ENCODE results near the gene MRPS25. TPM values are rescaled to one million over a fixed set of nuclear protein-coding genes. Genes with fewer than 3 reads are reported as not detected.

Gene MRPS25
- total RNA-seq, 1 donor from 2014 or later: 60.2 TPM

- intact Hi-C loops (cut with DNase I): no loop called here
- Histone ChIP-seq H3K9me3 (no peaks in the 10 kb centered on the region), H3K36me3 (no peaks in the 10 kb centered on the region), H3K4me3 (no peak overlapping the region), H3K27ac (no peak overlapping the region), H3K4me1 (peaks cover 3% of the 10 kb centered on the region), H3K27me3 (no peaks in the 10 kb centered on the region)
- no peak for TF ChIP-seq CTCF (IDR thresholded peaks at IDR 0.05)
- DNase-seq: no peak
- ATAC-seq: no peak
These were observed 43.8 kb upstream of the MRPS25 start for GRCh38 chr3:15108869-15109268.

- peaks cover 3% of the 10 kb centered on the region for H3K4me1 ChIP-seq
- peak; percentile 92 for TF ChIP-seq CTCF (IDR thresholded peaks at IDR 0.05)
- H3K36me3 ChIP-seq: no peaks in the 10 kb centered on the region
- no peaks in the 10 kb centered on the region for H3K27me3 ChIP-seq
- no peak overlapping the region for H3K4me3 ChIP-seq
- no peak overlapping the region for H3K27ac ChIP-seq
- intact Hi-C loops (cut with DNase I): no loop called here
- ATAC-seq (peak; percentile 97), DNase-seq (peak; percentile 89)
- no peaks in the 10 kb centered on the region for H3K9me3 ChIP-seq
These were observed 43.0 kb upstream of the MRPS25 start for GRCh38 chr3:15108082-15108545.

- intact Hi-C loops (cut with DNase I): no loop called here
- TF ChIP-seq CTCF (IDR thresholded peaks at IDR 0.05): no peak
- Histone ChIP-seq H3K4me3 (no peak overlapping the region), H3K27ac (no peak overlapping the region), H3K27me3 (no peaks in the 10 kb centered on the region), H3K36me3 (no peaks in the 10 kb centered on the region), H3K9me3 (no peaks in the 10 kb centered on the region), H3K4me1 (peaks cover 8% of the 10 kb centered on the region)
- no peak for DNase-seq
- no peak for ATAC-seq
These were observed 42.2 kb upstream of the MRPS25 start for GRCh38 chr3:15107075-15107947.

- Histone ChIP-seq H3K27me3 (no peaks in the 10 kb centered on the region), H3K4me1 (peaks cover 12% of the 10 kb centered on the region), H3K9me3 (no peaks in the 10 kb centered on the region), H3K36me3 (no peaks in the 10 kb centered on the region), H3K4me3 (no peak overlapping the region), H3K27ac (peak overlapping the region; percentile 14)
- no peak for TF ChIP-seq CTCF (IDR thresholded peaks at IDR 0.05)
- intact Hi-C loops (cut with DNase I): no loop called here
- ATAC-seq (no peak), DNase-seq (no peak)
These were observed 37.7 kb upstream of the MRPS25 start for GRCh38 chr3:15102836-15103235.

GRCh38 chr3:15102256-15102655 lies 37.1 kb upstream of the MRPS25 start:
- no peaks in the 10 kb centered on the region for H3K36me3 ChIP-seq
- DNase-seq (peak; percentile 86), ATAC-seq (peak; percentile 69)
- peak overlapping the region; percentile 51 for H3K27ac ChIP-seq
- H3K4me3 ChIP-seq: no peak overlapping the region
- intact Hi-C loops (cut with DNase I): no loop called here
- no peaks in the 10 kb centered on the region for H3K9me3 ChIP-seq
- peaks cover 17% of the 10 kb centered on the region for H3K4me1 ChIP-seq
- no peaks in the 10 kb centered on the region for H3K27me3 ChIP-seq
- no peak for TF ChIP-seq CTCF (IDR thresholded peaks at IDR 0.05)
